OCI-LY1 (cell line): ENCODE results near the gene BPIFA3.

Experiments
- H2AFZ ChIP-seq: fragments of 200-600 bp; sonication (generic), shearing (Covaris generic); 2 replicates; pipeline ENCODE4 v1.6.0; 2014; ENCODE audit warnings: antibody characterized with exemption, mild to moderate bottlenecking, low read length
- H3F3A ChIP-seq: fragments of 200-600 bp; sonication (generic), shearing (Covaris generic); 2 replicates; pipeline ENCODE4 v1.6.0; 2014; ENCODE audit warnings: mild to moderate bottlenecking, antibody characterized with exemption, low read length, moderate library complexity; ENCODE audit not compliant: insufficient read depth
- H3K27ac ChIP-seq: fragments of 200-600 bp; sonication (generic); 2 replicates; pipeline ENCODE4 v1.5.1; 2014; ENCODE audit warnings: low read length, mixed run types, mild to moderate bottlenecking, low read depth; ENCODE audit not compliant: poor library complexity, severe bottlenecking
- H3K27me3 ChIP-seq: fragments of 200-600 bp; sonication (generic); 2 replicates; pipeline ENCODE4 v1.6.0; 2014; ENCODE audit warnings: antibody characterized with exemption, mild to moderate bottlenecking, low read length, moderate library complexity; ENCODE audit not compliant: insufficient read depth
- H3K36me3 ChIP-seq: fragments of 200-600 bp; sonication (generic); 2 replicates; pipeline ENCODE4 v1.6.1; 2014; ENCODE audit warnings: mild to moderate bottlenecking, antibody characterized with exemption, low read length, moderate library complexity, mixed read lengths; ENCODE audit not compliant: insufficient read depth
- H3K4me1 ChIP-seq: fragments of 200-600 bp; sonication (generic); 2 replicates; pipeline ENCODE4 v1.5.1; 2014; ENCODE audit warnings: mild to moderate bottlenecking, low read length, moderate library complexity; ENCODE audit not compliant: insufficient read depth, severe bottlenecking
- H3K4me2 ChIP-seq: fragments of 200-600 bp; sonication (generic), shearing (Covaris generic); 2 replicates; pipeline ENCODE4 v1.6.1; 2014; ENCODE audit warnings: low read length
- H3K4me3 ChIP-seq: fragments of 200-600 bp; sonication (generic); 2 replicates; pipeline ENCODE4 v1.5.1; 2014; ENCODE audit warnings: low read length, low read depth, mild to moderate bottlenecking, mixed read lengths; ENCODE audit not compliant: poor library complexity, severe bottlenecking
- H3K79me2 ChIP-seq: fragments of 200-600 bp; shearing (Covaris generic); 2 replicates; pipeline ENCODE4 v1.6.1; 2016; ENCODE audit warnings: mixed run types, low read length, mixed read lengths; ENCODE audit not compliant: insufficient read depth
- H3K9ac ChIP-seq: fragments of 200-600 bp; sonication (generic), shearing (Covaris generic); 2 replicates; pipeline ENCODE4 v1.6.1; 2014; ENCODE audit warnings: mild to moderate bottlenecking, low read length, mixed read lengths
- H3K9me2 ChIP-seq: fragments of 200-600 bp; sonication (generic), shearing (Covaris generic); 2 replicates; pipeline ENCODE4 v1.6.1; 2014; ENCODE audit warnings: low read depth, mild to moderate bottlenecking, low read length, mixed read lengths
- H3K9me3 ChIP-seq: fragments of 200-600 bp; shearing (Covaris generic); 2 replicates; pipeline ENCODE4 v1.6.1; 2014; ENCODE audit warnings: low read length, mixed read lengths
- H4K20me1 ChIP-seq: fragments of 200-600 bp; sonication (generic), shearing (Covaris generic); 2 replicates; pipeline ENCODE4 v1.6.0; 2016; ENCODE audit warnings: mild to moderate bottlenecking, low read length; ENCODE audit not compliant: insufficient read depth
- CTCF ChIP-seq: fragments of 200-600 bp; sonication (generic), shearing (Covaris generic); IDR thresholded peaks from 2 replicates; pipeline ENCODE4 v1.5.1; 2017; ENCODE audit warnings: mild to moderate bottlenecking, antibody characterized with exemption, low read length, moderate library complexity, mixed read lengths
- EZH2 ChIP-seq: fragments of 200-600 bp; sonication (generic), shearing (Covaris generic); IDR thresholded peaks from 2 replicates; pipeline ENCODE4 v1.8.0; 2017; ENCODE audit warnings: borderline replicate concordance, mixed run types, mild to moderate bottlenecking, antibody characterized with exemption, low read length, moderate library complexity, mixed read lengths

The BPIFA3 gene

GRCh38 chr20:33263784-33264183 lies 46.6 kb downstream of the BPIFA3 start:
- H3K36me3 ChIP-seq, result no peaks in the 10 kb centered on the region
- no peaks in the 10 kb centered on the region for H3K9me3 ChIP-seq
- H3K4me2 ChIP-seq, result no peak overlapping the region
- no peaks in the 10 kb centered on the region; the same call in 1 of the 2 replicates for H3K27me3 ChIP-seq
- H3K9me2 ChIP-seq, result no peaks in the 10 kb centered on the region
- H3K27ac ChIP-seq, result no peak overlapping the region
- H3K4me3 ChIP-seq, result no peak overlapping the region
- H3F3A ChIP-seq, result no peaks in the 10 kb centered on the region
- TF ChIP-seq EZH2, result no peak
- TF ChIP-seq CTCF, result no peak
- H3K9ac ChIP-seq, result no peak overlapping the region
- H4K20me1 ChIP-seq, result no peaks in the 10 kb centered on the region
- no peaks in the 10 kb centered on the region for H3K4me1 ChIP-seq
- no peak overlapping the region for H2AFZ ChIP-seq
- H3K79me2 ChIP-seq, result no peaks in the 10 kb centered on the region

DNA sequence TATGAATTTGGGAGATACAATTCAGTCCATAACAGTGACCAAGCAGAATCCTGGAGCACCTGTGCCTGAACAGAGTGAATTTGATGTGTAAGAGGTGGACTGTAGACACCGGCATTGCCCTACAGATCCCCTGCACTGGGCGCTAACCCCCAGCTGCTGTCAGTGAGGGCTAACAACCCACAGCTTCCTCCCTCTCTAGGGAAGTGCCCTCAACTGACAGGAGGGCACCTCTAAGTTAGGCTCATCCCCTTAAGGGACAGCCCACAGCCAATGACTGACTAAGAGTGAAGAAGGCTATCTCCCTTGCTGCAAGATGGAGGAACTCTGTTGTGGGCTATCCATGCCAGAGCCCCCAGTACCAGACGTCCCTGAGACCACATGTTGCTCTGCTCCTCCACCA lies 50.5 kb downstream of the BPIFA3 start:
- H3K36me3 ChIP-seq, result no peaks in the 10 kb centered on the region
- H3K79me2 ChIP-seq, result no peaks in the 10 kb centered on the region
- H3F3A ChIP-seq, result no peaks in the 10 kb centered on the region
- H3K4me2 ChIP-seq, result no peak overlapping the region
- no peak overlapping the region for H3K4me3 ChIP-seq
- no peaks in the 10 kb centered on the region for H3K9me3 ChIP-seq
- H3K27me3 ChIP-seq, result no peaks in the 10 kb centered on the region
- no peak overlapping the region for H3K9ac ChIP-seq
- TF ChIP-seq EZH2, result no peak
- TF ChIP-seq CTCF, result no peak
- H4K20me1 ChIP-seq, result no peaks in the 10 kb centered on the region
- no peaks in the 10 kb centered on the region for H3K9me2 ChIP-seq
- H3K27ac ChIP-seq, result no peak overlapping the region
- no peak overlapping the region for H2AFZ ChIP-seq
- no peaks in the 10 kb centered on the region for H3K4me1 ChIP-seq

DNA sequence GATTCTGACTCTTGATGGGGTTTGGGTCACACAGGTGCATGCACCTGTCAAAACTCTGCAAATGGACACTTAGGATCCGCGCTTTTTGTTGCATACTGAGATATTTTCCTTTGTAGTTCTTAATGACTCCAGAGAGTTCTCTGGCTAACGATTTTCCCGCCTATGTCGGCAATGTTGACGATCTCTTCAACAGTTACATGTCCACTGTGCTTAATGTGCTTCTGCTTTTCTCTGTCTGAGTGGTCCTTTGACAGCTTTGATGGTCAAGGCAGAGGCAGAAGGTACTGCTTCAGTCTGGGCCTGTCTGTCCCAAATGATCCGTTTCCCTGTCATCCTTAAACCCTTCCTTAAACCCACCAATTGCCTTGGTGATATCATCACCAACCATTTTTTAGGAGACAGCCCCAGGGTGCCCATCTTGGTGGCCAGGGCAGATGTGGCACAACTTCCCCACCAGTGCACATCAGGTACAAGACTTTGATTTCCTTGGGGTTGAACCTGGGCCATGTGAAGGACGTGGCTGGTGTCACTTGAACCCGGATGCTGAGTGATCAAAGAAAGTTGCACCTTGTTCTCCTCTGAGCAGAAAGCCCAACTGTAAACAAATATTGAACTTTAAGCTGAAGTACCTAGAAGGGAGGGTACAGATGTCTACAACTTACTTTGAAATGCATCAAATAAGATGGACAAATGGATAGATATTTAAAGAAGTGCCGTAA lies 55.2 kb downstream of the BPIFA3 start:
- H3K4me3 ChIP-seq, result no peak overlapping the region
- H3K27me3 ChIP-seq, result no peaks in the 10 kb centered on the region
- H4K20me1 ChIP-seq, result no peaks in the 10 kb centered on the region
- H3K9me3 ChIP-seq, result no peaks in the 10 kb centered on the region
- H3K9ac ChIP-seq, result no peak overlapping the region
- H3K79me2 ChIP-seq, result no peaks in the 10 kb centered on the region
- H3K9me2 ChIP-seq, result no peaks in the 10 kb centered on the region
- H3K4me2 ChIP-seq, result no peak overlapping the region
- H3K4me1 ChIP-seq, result no peaks in the 10 kb centered on the region
- no peak overlapping the region for H2AFZ ChIP-seq
- H3K27ac ChIP-seq, result no peak overlapping the region
- TF ChIP-seq CTCF, result no peak
- TF ChIP-seq EZH2, result no peak
- H3F3A ChIP-seq, result no peaks in the 10 kb centered on the region
- no peaks in the 10 kb centered on the region for H3K36me3 ChIP-seq
